CD4-positive, alpha-beta T cell (primary cell): ENCODE data around the gene ASB9. TPM values are rescaled to one million over a fixed set of nuclear protein-coding genes. Genes with fewer than 3 reads are reported as not detected.

Experiments used
- ATAC-seq: fragments of 200-7000 bp; cut with Tn5 transposase; one replicate; pipeline ENCODE4 v1.10.0; 2022; ENCODE audit warnings: mild to moderate bottlenecking; ENCODE audit not compliant: poor library complexity
- CTCF ChIA-PET: fragments of 350-600 bp; sonication (Branson Sonifier 250); formaldehyde crosslinking; loops from one replicate; lab custom pipeline; 2021; ENCODE audit warnings: antibody characterized with exemption, inconsistent platforms; lab: Charles Lee
- POLR2A ChIA-PET: fragments of 350-600 bp; sonication (Branson Sonifier 250); formaldehyde crosslinking; loops from one replicate; lab custom pipeline; 2021; ENCODE audit warnings: antibody characterized with exemption, inconsistent platforms; lab: Charles Lee
- DNase-seq, 14 experiments: peaks; one replicate each; pipeline ENCODE4 v3.0.0-alpha.2; 2013 to 2020; ENCODE audit warnings: mixed read lengths in 2 of 14
- H3K27ac ChIP-seq, 2 donors: one replicate each; pipeline versions ENCODE4 v1.5.1 to v1.7.0; 2013; ENCODE audit warnings: low read length in 2 of 2, low read depth in 1 of 2, mild to moderate bottlenecking in 1 of 2
- H3K27me3 ChIP-seq, 2 experiments: 1 replicate in 1 of 2; 2 replicates in 1 of 2; pipeline versions ENCODE4 v1.6.1 to v1.7.0; 2013; ENCODE audit warnings: low read length in 2 of 2, control low read depth in 1 of 2, mild to moderate bottlenecking in 1 of 2, moderate library complexity in 1 of 2; ENCODE audit not compliant: insufficient read depth in 2 of 2, control insufficient read depth in 1 of 2
- H3K36me3 ChIP-seq: one replicate; pipeline ENCODE4 v1.6.1; 2013; ENCODE audit warnings: low read length, control low read depth; ENCODE audit not compliant: insufficient read depth
- H3K4me1 ChIP-seq: one replicate; pipeline ENCODE4 v1.6.1; 2013; ENCODE audit warnings: low read length, control low read depth; ENCODE audit not compliant: insufficient read depth
- H3K4me3 ChIP-seq: one replicate; pipeline ENCODE4 v1.5.1; 2013; ENCODE audit warnings: mild to moderate bottlenecking, low read length, moderate library complexity
- H3K9me3 ChIP-seq, 2 experiments: 1 replicate in 1 of 2; 2 replicates in 1 of 2; pipeline versions ENCODE4 v1.6.1 to v1.7.0; 2013; ENCODE audit warnings: low read length in 2 of 2, mild to moderate bottlenecking in 2 of 2, control low read depth in 1 of 2, moderate library complexity in 1 of 2; ENCODE audit not compliant: control insufficient read depth in 1 of 2, insufficient read depth in 1 of 2
- H3K27ac Mint-ChIP-seq: one replicate; pipeline ENCODE4 v1.8.0; 2020; ENCODE audit warnings: mixed read lengths
- H3K27me3 Mint-ChIP-seq: one replicate; pipeline ENCODE4 v1.8.0; 2021; ENCODE audit warnings: mixed read lengths
- H3K36me3 Mint-ChIP-seq: one replicate; pipeline ENCODE4 v1.8.0; 2021; ENCODE audit warnings: low read depth, mixed read lengths
- H3K4me1 Mint-ChIP-seq: one replicate; pipeline ENCODE4 v1.8.0; 2021; ENCODE audit warnings: low read depth, mixed read lengths
- H3K4me3 Mint-ChIP-seq: one replicate; pipeline ENCODE4 v1.8.0; 2020; ENCODE audit warnings: mild to moderate bottlenecking, mixed read lengths
- H3K9me3 Mint-ChIP-seq: one replicate; pipeline ENCODE4 v1.8.0; 2020; ENCODE audit warnings: mixed read lengths
- CTCF ChIP-seq: fragments of 200-600 bp; IDR thresholded peaks from one replicate; pipeline ENCODE4 v1.8.0; 2022; ENCODE audit warnings: antibody characterized with exemption, mild to moderate bottlenecking
- intact Hi-C, 2 experiments: fragments of 100-400 bp; cut with DNase I in 1 of 2; cut with micrococcal nuclease in 1 of 2; formaldehyde crosslinking; loops; one replicate each; pipeline versions ENCODE4 v1.15.1 to v1.9.0; 2023 to 2025; cut with DNase I, micrococcal nuclease
- total RNA-seq, 174 experiments: library from RNA in 2 of 174; stranded (reverse) in 2 of 174; gene quantifications; one replicate each; pipeline ENCODE4 v1.2.3 and lab custom pipeline; 2021 to 2026

Gene ASB9
- total RNA-seq, 2 experiments from 2014 or later: 0.14 TPM; not detected in 1

GRCh38 chrX:15217161-15217560, 52.7 kb downstream of the ASB9 start:
- Histone ChIP-seq H3K4me1 (no peaks in the 10 kb centered on the region), H3K27me3 (no peaks in the 10 kb centered on the region), H3K9me3 (no peaks in the 10 kb centered on the region), H3K27ac (no peak overlapping the region), H3K36me3 (no peaks in the 10 kb centered on the region), H3K4me3 (no peak overlapping the region)
- CTCF ChIA-PET: no interaction called here
- Mint-ChIP-seq H3K27me3 (no peaks in the 10 kb centered on the region), H3K36me3 (no peaks in the 10 kb centered on the region), H3K4me1 (no peaks in the 10 kb centered on the region), H3K27ac (no peak overlapping the region), H3K4me3 (no peak overlapping the region), H3K9me3 (no peaks in the 10 kb centered on the region)
- no peak for DNase-seq
- ATAC-seq: no peak
- POLR2A ChIA-PET: no interaction called here
- TF ChIP-seq CTCF: no peak
- intact Hi-C loops: no loop called here

GRCh38 chrX:15216280-15216679, 53.6 kb downstream of the ASB9 start:
- DNase-seq (no peak), ATAC-seq (no peak)
- ChIA-PET POLR2A (no interaction called here), CTCF (no interaction called here)
- intact Hi-C loops: no loop called here
- no peak overlapping the region for H3K27ac Mint-ChIP-seq
- H3K9me3 Mint-ChIP-seq: no peaks in the 10 kb centered on the region
- no peak overlapping the region for H3K4me3 ChIP-seq
- no peaks in the 10 kb centered on the region for H3K4me1 Mint-ChIP-seq
- no peaks in the 10 kb centered on the region for H3K27me3 ChIP-seq
- no peak for TF ChIP-seq CTCF
- H3K36me3 ChIP-seq: no peaks in the 10 kb centered on the region
- no peaks in the 10 kb centered on the region for H3K4me1 ChIP-seq
- H3K27me3 Mint-ChIP-seq: no peaks in the 10 kb centered on the region
- no peaks in the 10 kb centered on the region for H3K9me3 ChIP-seq
- no peak overlapping the region for H3K4me3 Mint-ChIP-seq
- no peak overlapping the region for H3K27ac ChIP-seq
- H3K36me3 Mint-ChIP-seq: no peaks in the 10 kb centered on the region

- H3K9me3 ChIP-seq: no peaks in the 10 kb centered on the region
- no peak overlapping the region for H3K27ac ChIP-seq
- DNase-seq (no peak), ATAC-seq (no peak)
- H3K27me3 Mint-ChIP-seq: no peaks in the 10 kb centered on the region
- ChIA-PET POLR2A (no interaction called here), CTCF (no interaction called here)
- no peaks in the 10 kb centered on the region for H3K9me3 Mint-ChIP-seq
- no peak overlapping the region for H3K4me3 Mint-ChIP-seq
- H3K27ac Mint-ChIP-seq: no peak overlapping the region
- H3K36me3 Mint-ChIP-seq: no peaks in the 10 kb centered on the region
- H3K4me1 ChIP-seq: no peaks in the 10 kb centered on the region
- no peaks in the 10 kb centered on the region for H3K36me3 ChIP-seq
- intact Hi-C loops: no loop called here
- TF ChIP-seq CTCF: no peak
- no peaks in the 10 kb centered on the region for H3K4me1 Mint-ChIP-seq
- H3K27me3 ChIP-seq: no peaks in the 10 kb centered on the region
- no peak overlapping the region for H3K4me3 ChIP-seq
Observed at GRCh38 chrX:15215366-15215765, 54.5 kb downstream of the ASB9 start.
